Keratinocyte (primary cell): ENCODE data around the gene SELPLG.

Source experiments
- EZH2 ChIP-seq: IDR thresholded peaks from one replicate; pipeline ENCODE4 v1.6.1; 2012; ENCODE audit warnings: inconsistent platforms, mild to moderate bottlenecking, low read length, moderate library complexity
- TF ChIP-seq, protein P1 (sequence below), 3 experiments: IDR thresholded peaks in 1 of 3; conservative IDR thresholded peaks in 1 of 3; optimal IDR thresholded peaks in 1 of 3; 2 replicates in 2 of 3; 3 replicates in 1 of 3; pipeline versions ENCODE3 to v1.5.1; 2011; ENCODE audit warnings: low read length in 3 of 3, mild to moderate bottlenecking in 3 of 3, moderate library complexity in 2 of 3, control low read depth in 1 of 3, inconsistent platforms in 1 of 3; ENCODE audit not compliant: insufficient read depth in 2 of 3; ENCODE audit errors: extremely low read depth in 1 of 3

DNA sequence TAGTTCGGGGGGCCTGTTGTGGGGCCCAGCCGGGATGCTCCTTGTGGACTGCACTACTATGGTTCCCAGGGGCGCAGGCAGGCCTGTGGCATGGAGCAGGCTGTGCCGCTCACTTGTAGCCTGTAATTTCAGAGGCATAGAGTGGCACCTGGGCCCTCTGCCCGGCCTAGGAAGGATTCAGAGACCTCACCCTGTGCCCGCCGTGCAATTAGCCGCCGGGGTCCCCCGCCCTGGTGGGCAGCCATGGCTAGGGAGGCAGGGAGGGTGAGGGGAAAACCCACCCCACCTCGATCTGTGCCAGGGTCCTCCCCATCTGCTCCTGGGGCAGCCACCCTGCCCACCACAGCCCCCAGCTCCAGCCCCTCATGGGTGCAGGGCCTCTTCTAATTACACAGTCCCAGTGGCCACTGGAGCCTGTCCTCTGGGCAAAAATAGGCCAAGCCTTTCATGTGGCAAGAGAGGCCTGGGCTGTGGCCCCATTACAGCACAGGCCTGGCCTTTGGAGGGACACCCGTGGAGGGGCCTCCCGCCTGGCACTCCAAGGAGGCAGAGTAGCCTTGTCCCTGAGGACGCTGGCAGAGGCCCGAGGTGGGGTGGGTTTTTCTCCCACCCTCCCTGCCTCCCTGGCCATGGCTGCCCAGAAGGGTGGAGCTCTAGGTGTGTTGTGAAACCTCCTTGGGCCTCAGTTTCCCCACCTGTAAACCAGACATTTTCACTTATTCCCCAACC is 30.6 kb downstream of the SELPLG start:
- TF ChIP-seq, protein P1, sequence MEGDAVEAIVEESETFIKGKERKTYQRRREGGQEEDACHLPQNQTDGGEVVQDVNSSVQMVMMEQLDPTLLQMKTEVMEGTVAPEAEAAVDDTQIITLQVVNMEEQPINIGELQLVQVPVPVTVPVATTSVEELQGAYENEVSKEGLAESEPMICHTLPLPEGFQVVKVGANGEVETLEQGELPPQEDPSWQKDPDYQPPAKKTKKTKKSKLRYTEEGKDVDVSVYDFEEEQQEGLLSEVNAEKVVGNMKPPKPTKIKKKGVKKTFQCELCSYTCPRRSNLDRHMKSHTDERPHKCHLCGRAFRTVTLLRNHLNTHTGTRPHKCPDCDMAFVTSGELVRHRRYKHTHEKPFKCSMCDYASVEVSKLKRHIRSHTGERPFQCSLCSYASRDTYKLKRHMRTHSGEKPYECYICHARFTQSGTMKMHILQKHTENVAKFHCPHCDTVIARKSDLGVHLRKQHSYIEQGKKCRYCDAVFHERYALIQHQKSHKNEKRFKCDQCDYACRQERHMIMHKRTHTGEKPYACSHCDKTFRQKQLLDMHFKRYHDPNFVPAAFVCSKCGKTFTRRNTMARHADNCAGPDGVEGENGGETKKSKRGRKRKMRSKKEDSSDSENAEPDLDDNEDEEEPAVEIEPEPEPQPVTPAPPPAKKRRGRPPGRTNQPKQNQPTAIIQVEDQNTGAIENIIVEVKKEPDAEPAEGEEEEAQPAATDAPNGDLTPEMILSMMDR (optimal IDR thresholded peaks at IDR 0.05 in 1 of 3, IDR thresholded peaks at IDR 0.05 in 1 of 3, conservative IDR thresholded peaks at IDR 0.05 in 1 of 3; ENCODE audit: extremely low read depth in 1 of 3, insufficient read depth in 2 of 3, low read length in 3 of 3) = no peak
- TF ChIP-seq EZH2 = no peak
